M059J (cell line): Measurements from ENCODE around the gene ABI3. TPM values are rescaled to one million over a fixed set of nuclear protein-coding genes. Genes with fewer than 3 reads are reported as not detected.
A peak's percentile ranks its signal among the peaks of the same experiment; 100 is the strongest.
"Not testable (repeated sequence)": the region's sequence is repeated elsewhere in the genome, so short reads cannot be mapped to it uniquely, and the experiment has no call there.

Experiments used
- DNase-seq: peaks from one replicate; pipeline ENCODE4 v3.0.0-alpha.2; 2012; ENCODE audit warnings: low read depth
- total RNA-seq: library from RNA; depleted of rRNA; stranded (reverse); fragments of >200 nt; shearing (Covaris generic); gene quantifications from 2 replicates; pipeline ENCODE4 v1.2.3, GENCODE V29; 2014; rRNA removed

ABI3 gene
- total RNA-seq, 1 experiment from 2014 or later, result 0.12 TPM

GRCh38 chr17:49252148-49252695 is 41.7 kb downstream of the ABI3 start:
- DNase-seq, result peak; percentile 78

- DNase-seq, result no peak
These were observed 43.6 kb downstream of the ABI3 start for GRCh38 chr17:49254066-49254465.

GRCh38 chr17:49255125-49255524 is 44.6 kb downstream of the ABI3 start:
- DNase-seq, result no peak

GRCh38 chr17:49258394-49258793 is 47.9 kb downstream of the ABI3 start:
- peak; percentile 25 for DNase-seq

GRCh38 chr17:49259663-49260010 is 49.1 kb downstream of the ABI3 start:
- no peak for DNase-seq

GRCh38 chr17:49260011-49260816 is 49.7 kb downstream of the ABI3 start:
- peak; percentile 84 for DNase-seq

- DNase-seq, result peak; percentile 23
These were observed 50.3 kb downstream of the ABI3 start for GRCh38 chr17:49260817-49261291.

GRCh38 chr17:49261540-49261939 is 51.0 kb downstream of the ABI3 start:
- not testable (repeated sequence) for DNase-seq

GRCh38 chr17:49266233-49266632 is 55.7 kb downstream of the ABI3 start:
- DNase-seq, result no peak

GRCh38 chr17:49267912-49268311 is 57.4 kb downstream of the ABI3 start:
- no peak for DNase-seq

- no peak for DNase-seq
These were observed 58.8 kb downstream of the ABI3 start for GRCh38 chr17:49269356-49269755.

Other genes starting within 250 kb of the ABI3 start
- gene GIP, start 242.1 kb upstream of the ABI3 start, total RNA-seq, result not detected in 2 replicates
- 0.22 and 1.6 TPM in 2 replicates for gene IGF2BP1, start 213.3 kb upstream of the ABI3 start, total RNA-seq
- not detected in 2 replicates for gene B4GALNT2, start 77.9 kb upstream of the ABI3 start, total RNA-seq
- 0.49 TPM in 1 of 2 replicates, not detected in the other for gene GNGT2, start 133 bp upstream of the ABI3 start, total RNA-seq
- 0.37 TPM in 1 of 2 replicates, not detected in the other for gene PHOSPHO1, start 20.1 kb downstream of the ABI3 start, total RNA-seq
- 12.3 and 19.1 TPM in 2 replicates for gene ZNF652, start 151.5 kb downstream of the ABI3 start, total RNA-seq
- 153 and 155 TPM in 2 replicates for gene PHB1, start 204.2 kb downstream of the ABI3 start, total RNA-seq